ENCODE results near the gene PSTK. TPM values are rescaled to one million over a fixed set of nuclear protein-coding genes. Genes with fewer than 3 reads are reported as not detected.

The PSTK gene
- total RNA-seq (ENCODE audit: low replicate concordance), result 2.7 and 5.5 TPM in 2 replicates

GRCh38 chr10:122980209-122981065, at the start of gene PSTK:
PSTK (plus strand) TSS chr10:122980401; CDS start chr10:122980480, 79 bp downstream.

GRCh38 chr10:122953902-122954730, 26.1 kb upstream of the PSTK start, which contains the start of gene C10orf88:
C10orf88 (minus strand) TSS chr10:122954227; CDS start chr10:122954178, 49 bp downstream.

GRCh38 chr10:123008355-123009104, 28.3 kb downstream of the PSTK start, which contains the start of the genes ACADSB and IKZF5:
ACADSB (plus strand) TSS chr10:123009006; CDS start chr10:123009030, 24 bp downstream.
IKZF5 (minus strand) TSS chr10:123008795; CDS start chr10:122998625, 10,170 bp downstream.

Other genes starting within 250 kb of the PSTK start
- gene CUZD1, start 134.5 kb upstream of the PSTK start, total RNA-seq (ENCODE audit: low replicate concordance), result 0.30 and 0.47 TPM in 2 replicates
- gene FAM24B, start 100.8 kb upstream of the PSTK start, total RNA-seq (ENCODE audit: low replicate concordance), result 3.8 and 4.3 TPM in 2 replicates
- not detected in 2 replicates for gene FAM24A, start 69.8 kb upstream of the PSTK start, total RNA-seq (ENCODE audit: low replicate concordance)
- gene C10orf88, start 26.2 kb upstream of the PSTK start, total RNA-seq (ENCODE audit: low replicate concordance), result 6.1 and 12.2 TPM in 2 replicates
- 1.1 and 2.2 TPM in 2 replicates for gene IKZF5, start 28.4 kb downstream of the PSTK start, total RNA-seq (ENCODE audit: low replicate concordance)
- 3.5 and 5.4 TPM in 2 replicates for gene ACADSB, start 28.6 kb downstream of the PSTK start, total RNA-seq (ENCODE audit: low replicate concordance)
- not detected in 2 replicates for gene HMX3, start 155.6 kb downstream of the PSTK start, total RNA-seq (ENCODE audit: low replicate concordance)
- not detected in 2 replicates for gene HMX2, start 167.7 kb downstream of the PSTK start, total RNA-seq (ENCODE audit: low replicate concordance)
- 125 and 184 TPM in 2 replicates for gene BUB3, start 174.0 kb downstream of the PSTK start, total RNA-seq (ENCODE audit: low replicate concordance)

All from smooth muscle cell of the coronary artery (primary cell).